H1 (cell line): Measurements from ENCODE around the gene SEPTIN5. TPM values are rescaled to one million over a fixed set of nuclear protein-coding genes. Genes with fewer than 3 reads are reported as not detected.
A peak's percentile ranks its signal among the peaks of the same experiment; 100 is the strongest.

ENCODE experiments used
- CTCF ChIA-PET: fragments of 300-600 bp; sonication (Branson Sonifier 250); formaldehyde crosslinking; loops from one replicate; lab custom pipeline; 2021; ENCODE audit not compliant: partially characterized antibody; lab: Charles Lee
- POLR2A ChIA-PET: fragments of 300-600 bp; sonication (Branson Sonifier 250); formaldehyde crosslinking; loops from one replicate; lab custom pipeline; 2021; ENCODE audit warnings: inconsistent platforms; ENCODE audit not compliant: partially characterized antibody; lab: Charles Lee
- DNase-seq, 2 experiments: peaks; one replicate each; pipeline versions ENCODE4 v3.0.0 to v3.0.0-alpha.2; 2010 to 2022; ENCODE audit warnings: low spot score in 2 of 2, low read depth in 1 of 2, mixed read lengths in 1 of 2
- FAIRE-seq: peaks from 2 replicates; lab custom pipeline; 2011; peaks lifted over from hg19 to GRCh38; lab: Jason Lieb, UNC
- H2AFZ ChIP-seq: 2 replicates; pipeline ENCODE4 v1.8.1; 2012; ENCODE audit warnings: low read length, inconsistent platforms
- H2AK5ac ChIP-seq: 2 replicates; pipeline ENCODE4 v1.6.1; 2013; ENCODE audit warnings: low read depth, low read length
- H2BK120ac ChIP-seq: replicated peaks from 2 replicates; pipeline ENCODE3; 2013; ENCODE audit warnings: low read depth, low read length, inconsistent platforms
- H2BK12ac ChIP-seq: 2 replicates; pipeline ENCODE4 v1.6.1; 2013; ENCODE audit warnings: low read depth, low read length
- H2BK15ac ChIP-seq: 2 replicates; pipeline ENCODE4 v1.6.1; 2013; ENCODE audit warnings: low read length
- H2BK20ac ChIP-seq: 2 replicates; pipeline ENCODE4 v1.6.1; 2013; ENCODE audit warnings: low read length
- H2BK5ac ChIP-seq: 2 replicates; pipeline ENCODE4 v1.6.1; 2013; ENCODE audit warnings: low read depth, low read length
- H3K14ac ChIP-seq: 2 replicates; pipeline ENCODE4 v1.6.1; 2013; ENCODE audit warnings: inconsistent platforms; ENCODE audit not compliant: insufficient read length
- H3K18ac ChIP-seq: 2 replicates; pipeline ENCODE4 v1.6.1; 2013; ENCODE audit warnings: low read length; ENCODE audit errors: extremely low read depth
- H3K23ac ChIP-seq: 2 replicates; pipeline ENCODE4 v1.6.1; 2013; ENCODE audit warnings: inconsistent platforms; ENCODE audit not compliant: insufficient read length
- H3K23me2 ChIP-seq: 2 replicates; pipeline ENCODE4 v1.6.1; 2013; ENCODE audit warnings: low read depth, low read length
- H3K27ac ChIP-seq: 2 replicates; pipeline ENCODE4 v1.6.1; 2011; ENCODE audit warnings: low read depth, low read length, inconsistent platforms
- H3K27me3 ChIP-seq, 4 experiments: replicated peaks in 1 of 4; 1 replicate in 1 of 4; 2 replicates in 3 of 4; pipeline versions ENCODE4 v1.6.1 to v1.8.1; 2011 to 2013; ENCODE audit warnings: low read length in 3 of 4, mild to moderate bottlenecking in 3 of 4, inconsistent platforms in 2 of 4, mixed read lengths in 2 of 4, moderate library complexity in 1 of 4; ENCODE audit not compliant: control insufficient read depth in 3 of 4, insufficient read depth in 3 of 4; ENCODE audit errors: extremely low read depth in 1 of 4
- H3K36me3 ChIP-seq, 4 experiments: 2 replicates each; pipeline versions ENCODE4 v1.6.1 to v1.8.1; 2011 to 2013; ENCODE audit warnings: mild to moderate bottlenecking in 4 of 4, low read length in 3 of 4, moderate library complexity in 2 of 4, control low read depth in 1 of 4, inconsistent platforms in 1 of 4; ENCODE audit not compliant: insufficient read depth in 4 of 4, control insufficient read depth in 2 of 4
- H3K4ac ChIP-seq: replicated peaks from 2 replicates; pipeline ENCODE3; 2013; ENCODE audit warnings: low read length, low read depth, mixed read lengths, inconsistent platforms; ENCODE audit not compliant: insufficient read length
- H3K4me1 ChIP-seq, 4 experiments: replicated peaks in 1 of 4; 1 replicate in 1 of 4; 2 replicates in 3 of 4; pipeline versions ENCODE4 v1.6.1 to v1.8.1; 2011 to 2013; ENCODE audit warnings: low read length in 3 of 4, inconsistent platforms in 2 of 4, mixed read lengths in 1 of 4; ENCODE audit not compliant: insufficient read depth in 4 of 4, control insufficient read depth in 3 of 4
- H3K4me2 ChIP-seq, 2 experiments: 2 replicates each; pipeline versions ENCODE4 v1.6.1 to v1.8.1; 2011 to 2013; ENCODE audit warnings: low read depth in 2 of 2, low read length in 2 of 2, control low read depth in 1 of 2, inconsistent platforms in 1 of 2, mild to moderate bottlenecking in 1 of 2; ENCODE audit not compliant: insufficient read depth in 1 of 2
- H3K4me3 ChIP-seq, 4 experiments: fragments of 200-600, 300-600 bp in 1 of 4; sonication (generic), shearing (Covaris generic), sonication (Bioruptor Twin) in 1 of 4; 2 replicates each; pipeline versions ENCODE4 v1.5.1 to v1.8.1; 2011 to 2016; ENCODE audit warnings: low read length in 4 of 4, low read depth in 3 of 4, control low read depth in 2 of 4, inconsistent platforms in 2 of 4, mild to moderate bottlenecking in 2 of 4, mixed read lengths in 1 of 4, moderate library complexity in 1 of 4; ENCODE audit not compliant: insufficient read depth in 2 of 4; ENCODE audit errors: extremely low read depth in 1 of 4
- H3K56ac ChIP-seq: replicated peaks from 2 replicates; pipeline ENCODE3; 2013; ENCODE audit warnings: low read depth, mild to moderate bottlenecking, mixed read lengths, low read length, inconsistent platforms; ENCODE audit not compliant: insufficient read length
- H3K79me1 ChIP-seq: 2 replicates; pipeline ENCODE4 v1.6.1; 2013; ENCODE audit warnings: low read depth, low read length, control low read depth
- H3K79me2 ChIP-seq, 2 experiments: 2 replicates each; pipeline versions ENCODE4 v1.6.1 to v1.8.1; 2012 to 2013; ENCODE audit warnings: low read length in 2 of 2, mild to moderate bottlenecking in 2 of 2, inconsistent platforms in 1 of 2; ENCODE audit not compliant: insufficient read depth in 2 of 2, control insufficient read depth in 1 of 2
- H3K9ac ChIP-seq, 4 experiments: replicated peaks in 1 of 4; 1 replicate in 1 of 4; 2 replicates in 3 of 4; pipeline versions ENCODE4 v1.6.1 to v1.8.1; 2011 to 2013; ENCODE audit warnings: low read depth in 3 of 4, low read length in 3 of 4, control low read depth in 2 of 4, mild to moderate bottlenecking in 2 of 4, moderate library complexity in 2 of 4, inconsistent platforms in 1 of 4; ENCODE audit errors: extremely low read depth in 1 of 4
- H3K9me3 ChIP-seq, 2 experiments: 2 replicates each; pipeline versions ENCODE4 v1.6.1 to v1.8.1; 2012 to 2013; ENCODE audit warnings: mild to moderate bottlenecking in 2 of 2, moderate library complexity in 2 of 2, control low read depth in 1 of 2, inconsistent platforms in 1 of 2, low read depth in 1 of 2, low read length in 1 of 2, mixed read lengths in 1 of 2; ENCODE audit not compliant: insufficient read depth in 2 of 2
- H4K20me1 ChIP-seq, 2 experiments: replicated peaks in 1 of 2; 2 replicates each; pipeline versions ENCODE3 to v1.8.1; 2011 to 2013; ENCODE audit warnings: inconsistent platforms in 2 of 2, low read length in 2 of 2, mild to moderate bottlenecking in 1 of 2; ENCODE audit not compliant: insufficient read depth in 2 of 2, control insufficient read depth in 1 of 2
- H4K5ac ChIP-seq: 2 replicates; pipeline ENCODE4 v1.6.1; 2013; ENCODE audit warnings: low read length, low read depth, mixed read lengths, inconsistent platforms; ENCODE audit not compliant: insufficient read length
- H4K8ac ChIP-seq: 2 replicates; pipeline ENCODE4 v1.8.0; 2013; ENCODE audit warnings: mild to moderate bottlenecking, moderate library complexity, low read length, inconsistent platforms; ENCODE audit not compliant: insufficient read depth; ENCODE audit errors: extremely low read depth
- H4K91ac ChIP-seq: replicated peaks from 2 replicates; pipeline ENCODE3; 2013; ENCODE audit warnings: low read length, mixed read lengths, inconsistent platforms; ENCODE audit not compliant: insufficient read length
- BACH1 ChIP-seq: IDR thresholded peaks from 2 replicates; pipeline ENCODE4 v1.6.1; 2012; ENCODE audit warnings: low read length, improper control_type of control experiment
- BCL11A ChIP-seq, 2 experiments: IDR thresholded peaks; one replicate each; pipeline ENCODE4 v1.6.1; 2011; ENCODE audit warnings: low read depth in 2 of 2, low read length in 2 of 2, mild to moderate bottlenecking in 2 of 2
- CBX8 ChIP-seq: fragments of 300-800, 300-1000 bp; sonication (generic); IDR thresholded peaks from 2 replicates; pipeline ENCODE4 v1.7.1; 2016; ENCODE audit warnings: low read depth, low read length, borderline replicate concordance
- GABPA ChIP-seq: IDR thresholded peaks from 2 replicates; pipeline ENCODE4 v1.6.1; 2011; ENCODE audit warnings: mild to moderate bottlenecking, low read length, moderate library complexity, borderline replicate concordance; ENCODE audit not compliant: insufficient read depth
- JUN ChIP-seq: IDR thresholded peaks from 2 replicates; pipeline ENCODE4 v1.6.1; 2011; ENCODE audit warnings: low read depth, mild to moderate bottlenecking, improper control_type of control experiment, low read length
- MAX ChIP-seq: IDR thresholded peaks from 2 replicates; pipeline ENCODE4 v1.6.1; 2012; ENCODE audit warnings: inconsistent platforms
- POLR2A ChIP-seq, 2 experiments: IDR thresholded peaks; 1 replicate in 1 of 2; 2 replicates in 1 of 2; pipeline ENCODE4 v1.6.1; 2011; ENCODE audit warnings: low read depth in 2 of 2, low read length in 2 of 2, mild to moderate bottlenecking in 2 of 2; ENCODE audit errors: control extremely low read depth in 1 of 2
- RXRA ChIP-seq: IDR thresholded peaks from 2 replicates; pipeline ENCODE4 v1.6.1; 2011; ENCODE audit warnings: low read depth, mild to moderate bottlenecking, low read length, moderate library complexity; ENCODE audit not compliant: insufficient read depth
- SAP30 ChIP-seq: fragments of 300-600 bp; sonication (generic); IDR thresholded peaks from 2 replicates; pipeline ENCODE4 v1.7.1; 2012; ENCODE audit warnings: low read length, moderate library complexity, mild to moderate bottlenecking, inconsistent platforms; ENCODE audit not compliant: insufficient read depth, insufficient replicate concordance
- SIRT6 ChIP-seq: IDR thresholded peaks from one replicate; pipeline ENCODE4 v1.7.1; 2012; ENCODE audit warnings: low read length, inconsistent platforms
- SP1 ChIP-seq: IDR thresholded peaks from 2 replicates; pipeline ENCODE4 v1.6.1; 2011; ENCODE audit warnings: low read depth, low read length
- SP2 ChIP-seq: IDR thresholded peaks from 2 replicates; pipeline ENCODE4 v1.6.1; 2012; ENCODE audit warnings: mild to moderate bottlenecking, low read length, inconsistent platforms
- SP4 ChIP-seq: IDR thresholded peaks from 2 replicates; pipeline ENCODE4 v1.6.1; 2012; ENCODE audit warnings: low read length, inconsistent platforms
- WGBS, 2 experiments: shearing (Covaris generic) in 1 of 2; methylation state at CpG; one replicate each; pipeline versions ENCODE4 v1.1.6 to v1.1.7; 2013 to 2015; ENCODE audit warnings: low lambda C conversion rate in 2 of 2, mixed read lengths in 2 of 2, inconsistent platforms in 1 of 2, low coverage in 1 of 2, missing lambda C conversion rate in 1 of 2; ENCODE audit not compliant: insufficient replicate concordance in 2 of 2, insufficient coverage in 1 of 2, insufficient read length in 1 of 2; ENCODE audit errors: extremely low coverage in 1 of 2, missing lambda C conversion rate in 1 of 2; 5-methylcytosine and 5-hydroxymethylcytosine counted together
- polyA plus RNA-seq, 7 experiments: library from polyadenylated mRNA; depleted of rRNA in 3 of 7; stranded (reverse) in 5 of 7; unstranded in 2 of 7; fragments of >200 nt in 5 of 7; fragments of 200-250 nt in 2 of 7; gene quantifications; 1 replicate in 5 of 7; 2 replicates in 1 of 7; 4 replicates in 1 of 7; pipeline versions ENCODE4 v1.2.1 to v1.2.3, GENCODE V29; 2011 to 2013; ENCODE audit warnings: missing spikeins in 2 of 7, mixed read lengths in 2 of 7
- total RNA-seq: library from RNA; stranded (reverse); fragmentation: NEBNext Ultra II Directional; extraction: Animal tissue kit (Norgen Biotek cat#: 25700); gene quantifications from 2 replicates; pipeline ENCODE4 v1.2.1, GENCODE V29; 2021
- TF ChIP-seq, protein P1 (sequence below): IDR thresholded peaks from 2 replicates; pipeline ENCODE4 v1.6.1; 2012; ENCODE audit warnings: inconsistent platforms

Gene SEPTIN5
- total and polyA plus RNA-seq, 2 of the 8 experiments (the other 6 are each of a cell fraction or from before 2014, with no cell fraction given) = 6.0 to 8.6 TPM

- H2BK12ac ChIP-seq = peak overlapping the region; percentile 97; the same call in 1 of the 2 replicates
- no peak overlapping the region for H2BK20ac ChIP-seq
- peak overlapping the region; percentile 82 for H4K8ac ChIP-seq
- 0 out of 2 replicates have a peak overlapping the region, but pooled peaks have one; percentile 60 for H2BK5ac ChIP-seq
- H3K18ac ChIP-seq = no peak overlapping the region
- H2AK5ac ChIP-seq = no peak overlapping the region
- no peak overlapping the region for H3K4me2 ChIP-seq
- H3K79me2 ChIP-seq = no peaks in the 10 kb centered on the region
- H3K9ac ChIP-seq = no peak overlapping the region
- H3K14ac ChIP-seq = no peak overlapping the region
- no peaks in the 10 kb centered on the region for H3K23me2 ChIP-seq
- H3K36me3 ChIP-seq = no peaks in the 10 kb centered on the region
- H2AFZ ChIP-seq = no peak overlapping the region
- peak overlapping the region; percentile 93 for H4K91ac ChIP-seq
- ChIA-PET POLR2A (interaction anchor here (0.9 to 1.2 kb wide), 2 partner anchors 180 to 223 kb away, joined by 3 read pairs; no protein-coding TSS in a partner anchor), CTCF (interaction anchor here (0.6 to 7.0 kb wide), 63 partner anchors 9 to 1950 kb away, joined by 3 to 168 read pairs (median 4); no protein-coding TSS in a partner anchor)
- H3K4me1 ChIP-seq = peaks cover 0 to 4% (median 2%) of the 10 kb centered on the region in 4 experiments; a peak in 2 of 7 replicates
- DNase-seq = peak in 1 of 2 experiments; percentile 54
- H3K56ac ChIP-seq = no peak overlapping the region
- H3K27me3 ChIP-seq = peaks cover 21 to 52% (median 46%) of the 10 kb centered on the region in 4 experiments
- H3K79me1 ChIP-seq = no peaks in the 10 kb centered on the region
- whole genome bisulfite sequencing, 2 experiments = 90% methylated on average over 8 of the region's 8 CpGs; no CpG with 5 or more reads in 1 of the 2 experiments
- no peak overlapping the region for H3K4ac ChIP-seq
- peak overlapping the region; percentile 99; the same call in 1 of the 2 replicates for H2BK15ac ChIP-seq
- no peak overlapping the region for H3K4me3 ChIP-seq
- peaks cover 0 to 11% of the 10 kb centered on the region in 2 experiments for H4K20me1 ChIP-seq
- no peak overlapping the region for H2BK120ac ChIP-seq
- H3K9me3 ChIP-seq = no peaks in the 10 kb centered on the region
- no peak overlapping the region for H3K27ac ChIP-seq
- peak overlapping the region; percentile 61 for H4K5ac ChIP-seq
- H3K23ac ChIP-seq = no peak overlapping the region
- FAIRE-seq = no peak
- no peak for TF ChIP-seq POLR2A (IDR thresholded peaks at IDR 0.05; ENCODE audit: control extremely low read depth in 1 of 2, low read depth in 2 of 2, low read length in 2 of 2)
- no peak for TF ChIP-seq SP4
- TF ChIP-seq RXRA = no peak
- TF ChIP-seq SP2 = no peak
- no peak for TF ChIP-seq SIRT6
- no peak for TF ChIP-seq JUN
- TF ChIP-seq BCL11A (IDR thresholded peaks at IDR 0.05; ENCODE audit: low read depth in 2 of 2, low read length in 2 of 2) = no peak
- no peak for TF ChIP-seq GABPA
- TF ChIP-seq MAX = no peak
- TF ChIP-seq BACH1 = no peak
- TF ChIP-seq, protein P1, sequence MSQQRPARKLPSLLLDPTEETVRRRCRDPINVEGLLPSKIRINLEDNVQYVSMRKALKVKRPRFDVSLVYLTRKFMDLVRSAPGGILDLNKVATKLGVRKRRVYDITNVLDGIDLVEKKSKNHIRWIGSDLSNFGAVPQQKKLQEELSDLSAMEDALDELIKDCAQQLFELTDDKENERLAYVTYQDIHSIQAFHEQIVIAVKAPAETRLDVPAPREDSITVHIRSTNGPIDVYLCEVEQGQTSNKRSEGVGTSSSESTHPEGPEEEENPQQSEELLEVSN = no peak
- TF ChIP-seq CBX8 = no peak
- no peak for TF ChIP-seq SP1
- no peak for TF ChIP-seq SAP30
Observed at GRCh38 chr22:19730198-19730597, 15.9 kb downstream of the SEPTIN5 start.
